Measurements from ENCODE around the gene DNM2. TPM values are rescaled to one million over a fixed set of nuclear protein-coding genes. Genes with fewer than 3 reads are reported as not detected.
A peak's percentile ranks its signal among the peaks of the same experiment; 100 is the strongest.
"Not testable (repeated sequence)": the region's sequence is repeated elsewhere in the genome, so short reads cannot be mapped to it uniquely, and the experiment has no call there.

DNM2 gene
- total RNA-seq, 1 donor from 2014 or later, result 227 TPM

- TF ChIP-seq, protein P1, sequence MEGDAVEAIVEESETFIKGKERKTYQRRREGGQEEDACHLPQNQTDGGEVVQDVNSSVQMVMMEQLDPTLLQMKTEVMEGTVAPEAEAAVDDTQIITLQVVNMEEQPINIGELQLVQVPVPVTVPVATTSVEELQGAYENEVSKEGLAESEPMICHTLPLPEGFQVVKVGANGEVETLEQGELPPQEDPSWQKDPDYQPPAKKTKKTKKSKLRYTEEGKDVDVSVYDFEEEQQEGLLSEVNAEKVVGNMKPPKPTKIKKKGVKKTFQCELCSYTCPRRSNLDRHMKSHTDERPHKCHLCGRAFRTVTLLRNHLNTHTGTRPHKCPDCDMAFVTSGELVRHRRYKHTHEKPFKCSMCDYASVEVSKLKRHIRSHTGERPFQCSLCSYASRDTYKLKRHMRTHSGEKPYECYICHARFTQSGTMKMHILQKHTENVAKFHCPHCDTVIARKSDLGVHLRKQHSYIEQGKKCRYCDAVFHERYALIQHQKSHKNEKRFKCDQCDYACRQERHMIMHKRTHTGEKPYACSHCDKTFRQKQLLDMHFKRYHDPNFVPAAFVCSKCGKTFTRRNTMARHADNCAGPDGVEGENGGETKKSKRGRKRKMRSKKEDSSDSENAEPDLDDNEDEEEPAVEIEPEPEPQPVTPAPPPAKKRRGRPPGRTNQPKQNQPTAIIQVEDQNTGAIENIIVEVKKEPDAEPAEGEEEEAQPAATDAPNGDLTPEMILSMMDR (IDR thresholded peaks at IDR 0.05; ENCODE audit: partially characterized antibody, unreplicated experiment), result no peak
- peaks cover 12% of the 10 kb centered on the region for H3K27me3 Mint-ChIP-seq (ENCODE audit: unreplicated experiment)
- H3K27ac Mint-ChIP-seq (ENCODE audit: unreplicated experiment), result peak overlapping the region; percentile 97
- H3K4me3 Mint-ChIP-seq (ENCODE audit: unreplicated experiment), result peak overlapping the region; percentile 99
- H3K4me1 Mint-ChIP-seq (ENCODE audit: low read depth, unreplicated experiment), result peaks cover 18% of the 10 kb centered on the region
- H3K36me3 Mint-ChIP-seq (ENCODE audit: unreplicated experiment), result no peaks in the 10 kb centered on the region
- DNase-seq, result no peak
- H3K9me3 Mint-ChIP-seq (ENCODE audit: unreplicated experiment), result peaks cover 13% of the 10 kb centered on the region
Measured at GRCh38 chr19:10872546-10873107, 154.7 kb downstream of the DNM2 start.

GRCh38 chr19:10874024-10874423 lies 156.1 kb downstream of the DNM2 start:
- TF ChIP-seq, protein P1 (IDR thresholded peaks at IDR 0.05; ENCODE audit: partially characterized antibody, unreplicated experiment), result no peak
- peaks cover 13% of the 10 kb centered on the region for H3K9me3 Mint-ChIP-seq (ENCODE audit: unreplicated experiment)
- no peak for DNase-seq
- peaks cover 12% of the 10 kb centered on the region for H3K27me3 Mint-ChIP-seq (ENCODE audit: unreplicated experiment)
- no peaks in the 10 kb centered on the region for H3K36me3 Mint-ChIP-seq (ENCODE audit: unreplicated experiment)
- no peak overlapping the region for H3K27ac Mint-ChIP-seq (ENCODE audit: unreplicated experiment)
- H3K4me3 Mint-ChIP-seq (ENCODE audit: unreplicated experiment), result peak overlapping the region; percentile 65
- peaks cover 19% of the 10 kb centered on the region for H3K4me1 Mint-ChIP-seq (ENCODE audit: low read depth, unreplicated experiment)

GRCh38 chr19:10876459-10877240 lies 158.8 kb downstream of the DNM2 start:
- Mint-ChIP-seq H3K4me3 (ENCODE audit: unreplicated experiment) (no peak overlapping the region), H3K9me3 (ENCODE audit: unreplicated experiment) (peaks cover 17% of the 10 kb centered on the region), H3K36me3 (ENCODE audit: unreplicated experiment) (no peaks in the 10 kb centered on the region), H3K27ac (ENCODE audit: unreplicated experiment) (peak overlapping the region; percentile 55), H3K4me1 (ENCODE audit: low read depth, unreplicated experiment) (peaks cover 39% of the 10 kb centered on the region), H3K27me3 (ENCODE audit: unreplicated experiment) (peaks cover 7% of the 10 kb centered on the region)
- TF ChIP-seq, protein P1 (IDR thresholded peaks at IDR 0.05; ENCODE audit: partially characterized antibody, unreplicated experiment), result no peak
- DNase-seq, result no peak

DNA sequence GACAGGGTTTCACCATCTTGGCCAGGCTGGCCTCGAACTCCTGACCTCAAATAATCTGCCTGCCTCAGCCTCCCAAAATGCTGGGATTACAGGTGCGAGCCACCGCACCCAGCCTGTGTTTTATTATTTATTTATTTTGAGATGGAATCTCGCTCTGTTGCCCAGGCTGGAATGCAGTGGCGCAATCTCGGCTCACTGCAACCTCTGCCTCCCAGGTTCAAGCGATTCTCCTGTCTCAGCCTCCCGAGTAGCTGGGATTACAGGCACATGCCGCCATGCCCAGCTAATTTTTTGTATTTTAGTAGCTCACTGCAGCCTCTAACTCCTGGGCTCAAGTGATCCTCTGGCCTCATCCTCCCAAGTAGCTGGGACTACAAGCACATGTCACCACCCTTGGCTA lies 159.7 kb downstream of the DNM2 start:
- peak overlapping the region; percentile 76 for H3K27ac Mint-ChIP-seq (ENCODE audit: unreplicated experiment)
- peaks cover 18% of the 10 kb centered on the region for H3K9me3 Mint-ChIP-seq (ENCODE audit: unreplicated experiment)
- peaks cover 45% of the 10 kb centered on the region for H3K4me1 Mint-ChIP-seq (ENCODE audit: low read depth, unreplicated experiment)

DNA sequence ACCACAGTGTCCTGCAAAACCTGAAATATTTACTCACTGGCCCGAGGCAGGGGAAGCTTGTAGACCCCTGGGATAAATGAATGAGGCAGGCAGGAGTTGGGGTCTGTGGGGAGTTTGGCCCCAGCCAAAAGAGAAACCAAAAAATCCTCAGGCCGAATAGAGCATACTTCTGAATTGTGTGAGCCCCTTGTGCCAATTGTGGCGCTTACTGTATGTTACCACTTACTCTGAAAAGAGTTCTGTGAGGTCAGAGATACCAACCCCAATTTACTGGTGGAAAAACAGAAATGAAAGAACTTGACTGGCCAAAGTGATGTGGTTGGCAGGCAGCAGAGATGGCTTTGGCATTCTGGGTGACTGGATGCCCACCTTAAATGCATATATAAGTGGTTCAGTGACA lies 160.4 kb downstream of the DNM2 start:
- H3K4me3 Mint-ChIP-seq (ENCODE audit: unreplicated experiment), result no peak overlapping the region
- no peak for DNase-seq
- no peaks in the 10 kb centered on the region for H3K36me3 Mint-ChIP-seq (ENCODE audit: unreplicated experiment)
- TF ChIP-seq, protein P1 (IDR thresholded peaks at IDR 0.05; ENCODE audit: partially characterized antibody, unreplicated experiment), result no peak
- peaks cover 42% of the 10 kb centered on the region for H3K4me1 Mint-ChIP-seq (ENCODE audit: low read depth, unreplicated experiment)
- peak overlapping the region; percentile 76 for H3K27ac Mint-ChIP-seq (ENCODE audit: unreplicated experiment)
- H3K27me3 Mint-ChIP-seq (ENCODE audit: unreplicated experiment), result peaks cover 2% of the 10 kb centered on the region
- H3K9me3 Mint-ChIP-seq (ENCODE audit: unreplicated experiment), result peaks cover 13% of the 10 kb centered on the region

More for the DNA sequence above, 159.7 kb downstream of the DNM2 start:
- H3K36me3 Mint-ChIP-seq (ENCODE audit: unreplicated experiment); H3K27me3 Mint-ChIP-seq (ENCODE audit: unreplicated experiment); DNase-seq; H3K4me3 Mint-ChIP-seq (ENCODE audit: unreplicated experiment): not testable (repeated sequence)

Small RNA genes lying within 50 kb of the gene (microRNA-seq; reads per million reads assigned to microRNA genes)
- gene MIR199A1 (ENCODE audit: unreplicated experiment) (0.69 reads per million), gene MIR4748 (ENCODE audit: unreplicated experiment) (1.5 reads per million, percentile 6 among the genes with 10 or more reads in this experiment), gene MIR638 (ENCODE audit: unreplicated experiment) (not detected), gene MIR6793 (ENCODE audit: unreplicated experiment) (8.3 reads per million, percentile 44 among the genes with 10 or more reads in this experiment)

Other genes starting within 250 kb of the DNM2 start
- gene KEAP1, start 214.7 kb upstream of the DNM2 start, total RNA-seq (ENCODE audit: unreplicated experiment), result 44.1 TPM
- gene S1PR5, start 200.6 kb upstream of the DNM2 start, total RNA-seq (ENCODE audit: unreplicated experiment), result not detected
- gene ATG4D, start 174.2 kb upstream of the DNM2 start, total RNA-seq (ENCODE audit: unreplicated experiment), result 56.1 TPM
- gene KRI1, start 152.1 kb upstream of the DNM2 start, total RNA-seq (ENCODE audit: unreplicated experiment), result 24.1 TPM
- gene CDKN2D, start 149.1 kb upstream of the DNM2 start, total RNA-seq (ENCODE audit: unreplicated experiment), result 68.3 TPM
- gene AP1M2, start 130.8 kb upstream of the DNM2 start, total RNA-seq (ENCODE audit: unreplicated experiment), result 1.2 TPM
- gene SLC44A2, start 92.5 kb upstream of the DNM2 start, total RNA-seq (ENCODE audit: unreplicated experiment), result 129 TPM
- gene ILF3, start 63.7 kb upstream of the DNM2 start, total RNA-seq (ENCODE audit: unreplicated experiment), result 536 TPM
- gene QTRT1, start 16.6 kb upstream of the DNM2 start, total RNA-seq (ENCODE audit: unreplicated experiment), result 35.1 TPM
- 10.4 TPM for gene TMED1, start 118.1 kb downstream of the DNM2 start, total RNA-seq (ENCODE audit: unreplicated experiment)
- 0.44 TPM for gene C19orf38, start 130.3 kb downstream of the DNM2 start, total RNA-seq (ENCODE audit: unreplicated experiment)
- gene CARM1, start 153.5 kb downstream of the DNM2 start, total RNA-seq (ENCODE audit: unreplicated experiment), result 133 TPM
- 47.2 TPM for gene YIPF2, start 210.6 kb downstream of the DNM2 start, total RNA-seq (ENCODE audit: unreplicated experiment)
- 31.8 TPM for gene TIMM29, start 210.7 kb downstream of the DNM2 start, total RNA-seq (ENCODE audit: unreplicated experiment)
- gene SMARCA4, start 243.0 kb downstream of the DNM2 start, total RNA-seq (ENCODE audit: unreplicated experiment), result 513 TPM